OCI-LY3 (cell line): Measurements from ENCODE around the gene PHOX2B.

Experiments
- H2AFZ ChIP-seq: fragments of 200-600, 300-600 bp; shearing (Covaris generic); 2 replicates; pipeline ENCODE4 v1.6.0; 2014; ENCODE audit warnings: antibody characterized with exemption, low read depth, low read length
- H3K27ac ChIP-seq: fragments of 200-600, 300-600 bp; sonication (generic); 2 replicates; pipeline ENCODE4 v1.5.1; 2014; ENCODE audit warnings: mild to moderate bottlenecking, low read length, moderate library complexity, mixed read lengths
- H3K27me3 ChIP-seq: fragments of 200-600, 300-600 bp; sonication (generic); 2 replicates; pipeline ENCODE4 v1.6.1; 2014; ENCODE audit warnings: low read depth, low read length, mixed read lengths
- H3K36me3 ChIP-seq: fragments of 200-600, 300-600 bp; sonication (generic); replicated peaks from 2 replicates; pipeline ENCODE3; 2014; ENCODE audit warnings: low read depth, low read length, mixed read lengths
- H3K4me1 ChIP-seq: fragments of 300-600, 200-600 bp; sonication (generic); 2 replicates; pipeline ENCODE4 v1.6.1; 2014; ENCODE audit warnings: low read length, mixed read lengths
- H3K4me2 ChIP-seq: fragments of 200-600, 300-600 bp; sonication (generic); 2 replicates; pipeline ENCODE4 v1.6.1; 2014; ENCODE audit warnings: low read length, mixed read lengths
- H3K4me3 ChIP-seq: fragments of 300-600, 200-600 bp; sonication (generic); 2 replicates; pipeline ENCODE4 v1.5.1; 2014; ENCODE audit warnings: antibody characterized with exemption, mild to moderate bottlenecking, low read length, moderate library complexity
- H3K79me2 ChIP-seq: fragments of 300-600, 200-600 bp; shearing (Covaris generic); 2 replicates; pipeline ENCODE4 v1.6.1; 2014; ENCODE audit warnings: mild to moderate bottlenecking, low read length, mixed read lengths
- H3K9ac ChIP-seq: fragments of 300-600, 200-600 bp; shearing (Covaris generic); 2 replicates; pipeline ENCODE4 v1.6.0; 2014; ENCODE audit warnings: mild to moderate bottlenecking, low read length, moderate library complexity
- H3K9me3 ChIP-seq: fragments of 200-600, 300-600 bp; shearing (Covaris generic); 2 replicates; pipeline ENCODE4 v1.6.1; 2014; ENCODE audit warnings: low read length, mixed read lengths; ENCODE audit not compliant: insufficient read depth
- H4K20me1 ChIP-seq: fragments of 200-600, 300-600 bp; sonication (generic); 2 replicates; pipeline ENCODE4 v1.6.1; 2016; ENCODE audit warnings: low read length, mixed read lengths; ENCODE audit not compliant: insufficient read depth
- EZH2phosphoT487 ChIP-seq: fragments of 200-600 bp; shearing (Covaris generic); IDR thresholded peaks from 2 replicates; pipeline ENCODE4 v1.6.1; 2018; ENCODE audit warnings: antibody characterized with exemption, mixed run types, low read depth
- TF ChIP-seq, protein P1 (sequence below): fragments of 200-600, 300-600 bp; sonication (generic); IDR thresholded peaks from 2 replicates; pipeline ENCODE4 v1.5.1; 2014; ENCODE audit warnings: antibody characterized with exemption, low read length, low read depth

The PHOX2B gene

DNA sequence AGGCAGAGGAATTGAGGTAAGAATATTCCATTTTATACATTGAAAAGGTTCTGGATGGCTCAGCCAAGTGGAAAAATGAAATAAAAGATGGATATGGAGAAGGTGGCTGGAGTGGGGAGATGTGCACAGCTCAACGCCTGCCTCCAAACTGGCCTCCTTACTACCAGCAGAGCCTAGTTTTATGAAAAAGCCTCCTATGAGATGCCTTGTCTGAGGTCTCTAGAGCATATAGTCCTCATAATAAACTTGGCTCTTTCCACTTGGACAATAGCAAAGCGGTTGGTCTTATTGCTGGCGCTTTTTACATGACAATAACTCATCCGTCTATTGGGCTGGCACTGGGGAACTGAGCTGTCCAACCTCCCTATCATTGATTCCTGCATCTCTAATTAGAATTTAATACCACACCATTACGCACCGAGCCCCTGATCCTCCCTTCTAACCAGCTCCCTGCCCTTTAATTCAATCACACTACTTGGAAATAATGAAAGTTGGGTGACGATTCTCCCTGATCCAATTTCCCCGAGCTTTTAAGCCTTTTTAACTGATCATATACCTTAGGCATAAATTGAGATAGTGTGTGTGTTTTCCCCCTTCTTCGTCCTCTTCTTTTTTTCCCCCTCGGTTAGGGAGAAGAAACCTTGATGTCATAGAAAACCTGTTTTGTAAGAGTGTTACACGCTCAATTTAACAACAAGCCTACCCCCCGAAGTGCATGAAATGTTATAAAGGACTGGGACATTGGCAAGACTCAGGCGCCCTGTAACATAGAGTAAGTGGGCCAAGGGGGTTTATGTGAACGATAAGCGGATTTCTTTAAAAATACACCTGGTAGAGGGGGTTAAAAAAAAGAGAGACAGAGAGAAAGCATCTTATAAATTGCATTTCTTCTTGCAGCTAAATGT, at the start of gene PHOX2B:
TSS of gene PHOX2B (minus strand) at position 155 of the 905 bp plus-strand sequence. CDS start at position 40, 115 bp downstream.
- no peak within 1 kb of the TSS for H3K4me2 ChIP-seq
- H3K27me3 ChIP-seq, result no peaks in the 10 kb centered on the region
- TF ChIP-seq, protein P1, sequence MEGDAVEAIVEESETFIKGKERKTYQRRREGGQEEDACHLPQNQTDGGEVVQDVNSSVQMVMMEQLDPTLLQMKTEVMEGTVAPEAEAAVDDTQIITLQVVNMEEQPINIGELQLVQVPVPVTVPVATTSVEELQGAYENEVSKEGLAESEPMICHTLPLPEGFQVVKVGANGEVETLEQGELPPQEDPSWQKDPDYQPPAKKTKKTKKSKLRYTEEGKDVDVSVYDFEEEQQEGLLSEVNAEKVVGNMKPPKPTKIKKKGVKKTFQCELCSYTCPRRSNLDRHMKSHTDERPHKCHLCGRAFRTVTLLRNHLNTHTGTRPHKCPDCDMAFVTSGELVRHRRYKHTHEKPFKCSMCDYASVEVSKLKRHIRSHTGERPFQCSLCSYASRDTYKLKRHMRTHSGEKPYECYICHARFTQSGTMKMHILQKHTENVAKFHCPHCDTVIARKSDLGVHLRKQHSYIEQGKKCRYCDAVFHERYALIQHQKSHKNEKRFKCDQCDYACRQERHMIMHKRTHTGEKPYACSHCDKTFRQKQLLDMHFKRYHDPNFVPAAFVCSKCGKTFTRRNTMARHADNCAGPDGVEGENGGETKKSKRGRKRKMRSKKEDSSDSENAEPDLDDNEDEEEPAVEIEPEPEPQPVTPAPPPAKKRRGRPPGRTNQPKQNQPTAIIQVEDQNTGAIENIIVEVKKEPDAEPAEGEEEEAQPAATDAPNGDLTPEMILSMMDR, result no peak
- TF ChIP-seq EZH2phosphoT487, result no peak

DNA sequence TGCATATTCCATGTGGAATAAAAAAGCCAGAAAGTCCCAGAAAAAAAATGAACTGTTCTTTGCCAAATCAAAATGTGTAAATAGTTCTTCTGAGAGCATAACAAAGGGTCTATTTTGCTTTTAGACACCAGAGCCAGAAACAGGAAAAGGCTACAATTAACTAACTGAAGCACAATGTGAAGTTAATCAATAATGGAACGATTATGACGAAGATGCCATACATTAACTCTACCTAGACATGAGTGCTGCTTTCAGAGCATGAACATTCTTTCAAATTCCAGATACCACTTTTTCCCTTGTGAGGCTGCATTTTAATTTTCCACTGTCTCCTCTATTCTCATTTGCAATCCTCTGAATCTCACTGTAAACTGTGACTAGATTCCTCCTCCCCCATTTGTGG, 48.7 kb upstream of the PHOX2B start:
- no peaks in the 10 kb centered on the region for H3K27me3 ChIP-seq
- no peak overlapping the region for H3K4me2 ChIP-seq

More for the DNA sequence above, at the start of gene PHOX2B:
- Histone ChIP-seq H3K79me2 (peaks cover 26% of the 10 kb centered on the region), H3K4me3 (no peak within 1 kb of the TSS), H3K9ac (no peak within 1 kb of the TSS), H3K9me3 (no peaks in the 10 kb centered on the region; the same call in 1 of the 2 replicates), H4K20me1 (no peaks in the 10 kb centered on the region), H2AFZ (no peak within 1 kb of the TSS), H3K36me3 (peaks cover 42% of the 10 kb centered on the region), H3K27ac (no peak within 1 kb of the TSS), H3K4me1 (peaks cover 17% of the 10 kb centered on the region)

DNA sequence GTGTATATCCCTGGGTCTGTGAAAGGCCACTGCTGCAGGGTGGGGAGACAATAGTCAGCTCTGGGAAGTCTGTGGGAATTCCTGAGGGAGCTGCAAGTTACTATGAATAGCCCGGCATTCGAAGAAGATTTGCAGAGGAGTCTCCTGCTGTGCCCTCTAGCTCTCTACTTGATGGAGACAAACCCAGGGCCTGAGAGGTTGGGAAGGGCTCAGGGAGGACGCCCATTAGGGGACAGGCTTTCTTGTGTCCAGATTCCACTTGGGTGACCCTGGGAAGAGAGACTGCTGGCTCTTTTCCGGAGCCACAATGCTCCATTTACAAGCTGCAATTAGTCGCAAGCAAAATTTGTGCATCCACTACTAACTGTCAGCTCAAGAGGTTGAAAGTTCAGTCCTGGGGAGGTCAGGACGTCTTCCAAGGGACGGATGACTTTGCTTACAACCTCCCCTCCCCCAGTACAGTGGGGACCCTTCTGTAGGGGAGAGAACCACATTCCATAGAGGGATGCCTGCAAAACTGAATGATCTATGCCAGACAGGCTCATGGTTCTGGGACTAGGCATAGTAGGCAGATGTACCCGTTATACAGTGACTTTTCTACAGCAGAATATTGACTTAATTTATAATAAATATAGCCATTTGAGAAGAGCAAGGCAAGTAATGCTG, 48.2 kb upstream of the PHOX2B start:
- H3K36me3 ChIP-seq, result no peaks in the 10 kb centered on the region
- no peak overlapping the region for H3K4me3 ChIP-seq
- TF ChIP-seq, protein P1, result no peak
- TF ChIP-seq EZH2phosphoT487, result no peak
- no peak overlapping the region for H3K4me2 ChIP-seq
- H3K4me1 ChIP-seq, result peaks cover 16% of the 10 kb centered on the region
- no peaks in the 10 kb centered on the region for H3K27me3 ChIP-seq
- no peaks in the 10 kb centered on the region for H3K9me3 ChIP-seq
- H2AFZ ChIP-seq, result no peak overlapping the region
- no peak overlapping the region for H3K9ac ChIP-seq
- no peaks in the 10 kb centered on the region for H4K20me1 ChIP-seq
- H3K27ac ChIP-seq, result no peak overlapping the region
- H3K79me2 ChIP-seq, result no peaks in the 10 kb centered on the region

More for the DNA sequence above, 48.7 kb upstream of the PHOX2B start:
- H3K9ac ChIP-seq, result no peak overlapping the region
- no peak overlapping the region for H3K27ac ChIP-seq
- no peaks in the 10 kb centered on the region for H4K20me1 ChIP-seq
- H3K4me1 ChIP-seq, result peaks cover 10% of the 10 kb centered on the region
- H3K4me3 ChIP-seq, result no peak overlapping the region
- no peaks in the 10 kb centered on the region for H3K79me2 ChIP-seq
- no peaks in the 10 kb centered on the region for H3K9me3 ChIP-seq
- no peak overlapping the region for H2AFZ ChIP-seq
- H3K36me3 ChIP-seq, result no peaks in the 10 kb centered on the region
- TF ChIP-seq, protein P1, result no peak
- no peak for TF ChIP-seq EZH2phosphoT487

DNA sequence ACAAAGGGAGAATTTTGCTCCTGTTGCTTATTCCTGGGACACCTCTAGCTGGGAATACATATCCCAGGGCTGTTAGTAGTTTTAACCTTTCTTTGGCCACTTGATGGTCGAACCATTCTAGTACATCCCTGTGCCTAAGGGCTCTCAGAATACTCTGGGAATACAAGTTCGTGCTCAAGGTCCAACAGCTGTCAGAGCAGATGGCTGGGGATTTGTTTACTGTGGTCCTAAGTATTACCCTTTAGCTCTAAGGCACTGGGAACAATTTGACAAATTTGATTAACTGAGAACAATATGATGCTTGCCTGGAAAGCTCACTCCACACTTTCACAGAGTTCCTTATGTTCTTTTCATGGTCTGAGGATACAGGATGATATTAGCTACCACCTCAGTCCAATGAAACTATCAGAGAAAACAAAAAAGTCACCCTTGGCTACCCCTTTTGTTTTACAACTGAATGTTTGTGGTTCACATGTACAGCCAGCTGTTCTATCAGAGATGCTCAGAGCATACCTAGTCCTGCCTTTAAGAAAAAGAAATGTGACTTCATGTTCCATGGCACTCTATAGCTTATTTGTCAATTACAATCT, 47.4 kb upstream of the PHOX2B start:
- no peaks in the 10 kb centered on the region for H3K9me3 ChIP-seq
- H3K36me3 ChIP-seq, result no peaks in the 10 kb centered on the region
- peaks cover 22% of the 10 kb centered on the region for H3K4me1 ChIP-seq
- H3K9ac ChIP-seq, result no peak overlapping the region
- no peaks in the 10 kb centered on the region for H4K20me1 ChIP-seq
- no peak overlapping the region for H3K4me2 ChIP-seq
- H3K27me3 ChIP-seq, result no peaks in the 10 kb centered on the region
- H3K27ac ChIP-seq, result no peak overlapping the region
- H2AFZ ChIP-seq, result no peak overlapping the region
- TF ChIP-seq, protein P1, result no peak
- TF ChIP-seq EZH2phosphoT487, result no peak
- no peaks in the 10 kb centered on the region for H3K79me2 ChIP-seq
- no peak overlapping the region for H3K4me3 ChIP-seq
